ENCODE results near the gene HOXC9.
A peak's percentile ranks its signal among the peaks of the same experiment; 100 is the strongest.

Gene HOXC9

DNA sequence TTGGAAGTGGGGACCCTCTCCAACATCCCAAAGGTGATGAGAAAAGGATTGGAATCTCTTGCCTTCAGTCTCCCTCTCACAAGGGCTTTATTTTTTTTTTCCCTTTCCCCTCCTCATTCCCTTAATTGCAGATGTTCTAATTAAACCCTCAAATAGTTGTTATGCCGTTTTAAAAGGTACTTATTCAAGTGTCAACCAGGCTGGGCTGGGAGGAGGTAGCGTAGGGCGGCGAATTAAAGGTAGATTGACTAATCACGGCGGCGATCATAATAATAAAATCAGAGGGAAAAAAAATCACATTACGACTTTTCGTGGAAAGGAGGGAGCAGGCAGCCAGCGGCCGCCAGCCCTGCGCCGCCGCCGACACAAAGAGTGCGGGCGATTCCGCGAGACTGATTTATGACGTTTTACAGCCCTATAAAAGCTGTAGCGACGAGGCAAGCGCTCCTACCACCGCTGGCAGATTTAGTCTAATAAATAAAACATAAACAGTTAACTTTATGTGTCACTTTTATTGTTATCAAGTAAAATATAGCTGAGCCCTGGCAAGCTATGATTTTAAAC is 52.0 kb downstream of the HOXC9 start (continued):
- TF ChIP-seq, protein P1, sequence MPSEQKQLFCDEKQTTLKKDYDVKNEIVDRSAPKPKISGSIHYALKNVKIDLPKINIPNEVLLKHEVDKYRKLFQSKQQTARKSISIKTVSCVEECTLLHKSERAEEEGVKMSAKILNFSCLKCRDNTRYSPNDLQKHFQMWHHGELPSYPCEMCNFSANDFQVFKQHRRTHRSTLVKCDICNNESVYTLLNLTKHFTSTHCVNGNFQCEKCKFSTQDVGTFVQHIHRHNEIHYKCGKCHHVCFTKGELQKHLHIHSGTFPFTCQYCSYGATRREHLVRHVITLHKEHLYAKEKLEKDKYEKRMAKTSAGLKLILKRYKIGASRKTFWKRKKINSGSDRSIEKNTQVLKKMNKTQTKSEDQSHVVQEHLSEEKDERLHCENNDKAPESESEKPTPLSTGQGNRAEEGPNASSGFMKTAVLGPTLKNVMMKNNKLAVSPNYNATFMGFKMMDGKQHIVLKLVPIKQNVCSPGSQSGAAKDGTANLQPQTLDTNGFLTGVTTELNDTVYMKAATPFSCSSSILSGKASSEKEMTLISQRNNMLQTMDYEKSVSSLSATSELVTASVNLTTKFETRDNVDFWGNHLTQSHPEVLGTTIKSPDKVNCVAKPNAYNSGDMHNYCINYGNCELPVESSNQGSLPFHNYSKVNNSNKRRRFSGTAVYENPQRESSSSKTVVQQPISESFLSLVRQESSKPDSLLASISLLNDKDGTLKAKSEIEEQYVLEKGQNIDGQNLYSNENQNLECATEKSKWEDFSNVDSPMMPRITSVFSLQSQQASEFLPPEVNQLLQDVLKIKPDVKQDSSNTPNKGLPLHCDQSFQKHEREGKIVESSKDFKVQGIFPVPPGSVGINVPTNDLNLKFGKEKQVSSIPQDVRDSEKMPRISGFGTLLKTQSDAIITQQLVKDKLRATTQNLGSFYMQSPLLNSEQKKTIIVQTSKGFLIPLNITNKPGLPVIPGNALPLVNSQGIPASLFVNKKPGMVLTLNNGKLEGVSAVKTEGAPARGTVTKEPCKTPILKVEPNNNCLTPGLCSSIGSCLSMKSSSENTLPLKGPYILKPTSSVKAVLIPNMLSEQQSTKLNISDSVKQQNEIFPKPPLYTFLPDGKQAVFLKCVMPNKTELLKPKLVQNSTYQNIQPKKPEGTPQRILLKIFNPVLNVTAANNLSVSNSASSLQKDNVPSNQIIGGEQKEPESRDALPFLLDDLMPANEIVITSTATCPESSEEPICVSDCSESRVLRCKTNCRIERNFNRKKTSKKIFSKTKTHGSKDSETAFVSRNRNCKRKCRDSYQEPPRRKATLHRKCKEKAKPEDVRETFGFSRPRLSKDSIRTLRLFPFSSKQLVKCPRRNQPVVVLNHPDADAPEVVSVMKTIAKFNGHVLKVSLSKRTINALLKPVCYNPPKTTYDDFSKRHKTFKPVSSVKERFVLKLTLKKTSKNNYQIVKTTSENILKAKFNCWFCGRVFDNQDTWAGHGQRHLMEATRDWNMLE (tag by site-specific recombination; conservative IDR thresholded peaks at IDR 0.05; ENCODE audit: low read depth), result peak; percentile 43; the same call in 1 of the 2 replicates
- TF ChIP-seq ZNF837 (tag by site-specific recombination; IDR thresholded peaks at IDR 0.05), result no peak
- TF ChIP-seq ZNF140 (tag by site-specific recombination; IDR thresholded peaks at IDR 0.05), result no peak
- TF ChIP-seq ZNF792 (tag by site-specific recombination; IDR thresholded peaks at IDR 0.05), result no peak
- no peak for TF ChIP-seq HOXA7 (CRISPR knock-in tag; IDR thresholded peaks at IDR 0.05; ENCODE audit: borderline replicate concordance)
- TF ChIP-seq ZNF600 (tag by site-specific recombination; IDR thresholded peaks at IDR 0.05), result no peak
- TF ChIP-seq, protein P2, sequence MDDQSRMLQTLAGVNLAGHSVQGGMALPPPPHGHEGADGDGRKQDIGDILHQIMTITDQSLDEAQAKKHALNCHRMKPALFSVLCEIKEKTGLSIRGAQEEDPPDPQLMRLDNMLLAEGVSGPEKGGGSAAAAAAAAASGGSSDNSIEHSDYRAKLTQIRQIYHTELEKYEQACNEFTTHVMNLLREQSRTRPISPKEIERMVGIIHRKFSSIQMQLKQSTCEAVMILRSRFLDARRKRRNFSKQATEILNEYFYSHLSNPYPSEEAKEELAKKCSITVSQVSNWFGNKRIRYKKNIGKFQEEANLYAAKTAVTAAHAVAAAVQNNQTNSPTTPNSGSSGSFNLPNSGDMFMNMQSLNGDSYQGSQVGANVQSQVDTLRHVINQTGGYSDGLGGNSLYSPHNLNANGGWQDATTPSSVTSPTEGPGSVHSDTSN (CRISPR knock-in tag; IDR thresholded peaks at IDR 0.05), result no peak
- no peak for TF ChIP-seq ZNF311 (tag by site-specific recombination; IDR thresholded peaks at IDR 0.05; ENCODE audit: borderline replicate concordance)
- no peak for TF ChIP-seq GLIS2 (tag by site-specific recombination; IDR thresholded peaks at IDR 0.05)
- TF ChIP-seq ZNF132 (tag by site-specific recombination; IDR thresholded peaks at IDR 0.05; ENCODE audit: borderline replicate concordance), result no peak
- no peak for TF ChIP-seq ZNF510 (tag by site-specific recombination; IDR thresholded peaks at IDR 0.05; ENCODE audit: insufficient replicate concordance)
- TF ChIP-seq ZSCAN23 (tag by site-specific recombination; IDR thresholded peaks at IDR 0.05), result 0 out of 2 replicates have a peak, but pooled peaks have one; percentile 34
- TF ChIP-seq HOXC10 (CRISPR knock-in tag; IDR thresholded peaks at IDR 0.05), result no peak
- TF ChIP-seq ZBTB1 (tag by site-specific recombination; IDR thresholded peaks at IDR 0.05), result peak; percentile 97
- no peak for TF ChIP-seq ZNF670 (tag by site-specific recombination; IDR thresholded peaks at IDR 0.05; ENCODE audit: low read depth)
- peak; percentile 100 for TF ChIP-seq ZSCAN30 (tag by site-specific recombination; IDR thresholded peaks at IDR 0.05)
- TF ChIP-seq SP7 (tag by site-specific recombination; IDR thresholded peaks at IDR 0.05), result peak; percentile 99
- peak; percentile 98 for TF ChIP-seq TCF7L2 (IDR thresholded peaks at IDR 0.05; ENCODE audit: borderline replicate concordance, low read depth, low read length)
- TF ChIP-seq ZNF23 (tag by site-specific recombination; IDR thresholded peaks at IDR 0.05; ENCODE audit: borderline replicate concordance), result no peak
- TF ChIP-seq ZNF324 (tag by site-specific recombination; IDR thresholded peaks at IDR 0.05), result no peak; the same call in 1 of the 2 replicates
- TF ChIP-seq ZNF133 (tag by site-specific recombination; IDR thresholded peaks at IDR 0.05), result no peak
- no peak for TF ChIP-seq ZNF350 (tag by site-specific recombination; IDR thresholded peaks at IDR 0.05)
- no peak for TF ChIP-seq ZNF155 (tag by site-specific recombination; IDR thresholded peaks at IDR 0.05)
- TF ChIP-seq ZNF335 (tag by site-specific recombination; conservative IDR thresholded peaks at IDR 0.05), result peak; percentile 96
- TF ChIP-seq, protein P3, sequence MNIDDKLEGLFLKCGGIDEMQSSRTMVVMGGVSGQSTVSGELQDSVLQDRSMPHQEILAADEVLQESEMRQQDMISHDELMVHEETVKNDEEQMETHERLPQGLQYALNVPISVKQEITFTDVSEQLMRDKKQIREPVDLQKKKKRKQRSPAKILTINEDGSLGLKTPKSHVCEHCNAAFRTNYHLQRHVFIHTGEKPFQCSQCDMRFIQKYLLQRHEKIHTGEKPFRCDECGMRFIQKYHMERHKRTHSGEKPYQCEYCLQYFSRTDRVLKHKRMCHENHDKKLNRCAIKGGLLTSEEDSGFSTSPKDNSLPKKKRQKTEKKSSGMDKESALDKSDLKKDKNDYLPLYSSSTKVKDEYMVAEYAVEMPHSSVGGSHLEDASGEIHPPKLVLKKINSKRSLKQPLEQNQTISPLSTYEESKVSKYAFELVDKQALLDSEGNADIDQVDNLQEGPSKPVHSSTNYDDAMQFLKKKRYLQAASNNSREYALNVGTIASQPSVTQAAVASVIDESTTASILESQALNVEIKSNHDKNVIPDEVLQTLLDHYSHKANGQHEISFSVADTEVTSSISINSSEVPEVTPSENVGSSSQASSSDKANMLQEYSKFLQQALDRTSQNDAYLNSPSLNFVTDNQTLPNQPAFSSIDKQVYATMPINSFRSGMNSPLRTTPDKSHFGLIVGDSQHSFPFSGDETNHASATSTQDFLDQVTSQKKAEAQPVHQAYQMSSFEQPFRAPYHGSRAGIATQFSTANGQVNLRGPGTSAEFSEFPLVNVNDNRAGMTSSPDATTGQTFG (tag by site-specific recombination; IDR thresholded peaks at IDR 0.05; ENCODE audit: borderline replicate concordance), result no peak
- TF ChIP-seq ZNF768 (tag by site-specific recombination; IDR thresholded peaks at IDR 0.05), result no peak
- peak; percentile 85 for TF ChIP-seq ZNF610 (tag by site-specific recombination; IDR thresholded peaks at IDR 0.05; ENCODE audit: borderline replicate concordance)
- peak; percentile 16; the same call in 1 of the 2 replicates for TF ChIP-seq ZNF184 (tag by site-specific recombination; IDR thresholded peaks at IDR 0.05)
- TF ChIP-seq, protein P4, sequence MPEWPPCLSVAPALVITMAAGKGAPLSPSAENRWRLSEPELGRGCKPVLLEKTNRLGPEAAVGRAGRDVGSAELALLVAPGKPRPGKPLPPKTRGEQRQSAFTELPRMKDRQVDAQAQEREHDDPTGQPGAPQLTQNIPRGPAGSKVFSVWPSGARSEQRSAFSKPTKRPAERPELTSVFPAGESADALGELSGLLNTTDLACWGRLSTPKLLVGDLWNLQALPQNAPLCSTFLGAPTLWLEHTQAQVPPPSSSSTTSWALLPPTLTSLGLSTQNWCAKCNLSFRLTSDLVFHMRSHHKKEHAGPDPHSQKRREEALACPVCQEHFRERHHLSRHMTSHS (tag by site-specific recombination; IDR thresholded peaks at IDR 0.05), result peak; percentile 98
- no peak for TF ChIP-seq ZNF585B (tag by site-specific recombination; IDR thresholded peaks at IDR 0.05)
- no peak for TF ChIP-seq ZNF791 (tag by site-specific recombination; IDR thresholded peaks at IDR 0.05)

Measured in HEK293 (cell line).